Measurements from ENCODE around the gene TTC33.

The TTC33 gene

GRCh38 chr5:40480392-40480791 is 275.4 kb downstream of the TTC33 start:
- DNase-seq (ENCODE audit: low read depth): no peak

GRCh38 chr5:40479939-40480338 is 275.8 kb downstream of the TTC33 start:
- DNase-seq (ENCODE audit: low read depth): no peak

DNA sequence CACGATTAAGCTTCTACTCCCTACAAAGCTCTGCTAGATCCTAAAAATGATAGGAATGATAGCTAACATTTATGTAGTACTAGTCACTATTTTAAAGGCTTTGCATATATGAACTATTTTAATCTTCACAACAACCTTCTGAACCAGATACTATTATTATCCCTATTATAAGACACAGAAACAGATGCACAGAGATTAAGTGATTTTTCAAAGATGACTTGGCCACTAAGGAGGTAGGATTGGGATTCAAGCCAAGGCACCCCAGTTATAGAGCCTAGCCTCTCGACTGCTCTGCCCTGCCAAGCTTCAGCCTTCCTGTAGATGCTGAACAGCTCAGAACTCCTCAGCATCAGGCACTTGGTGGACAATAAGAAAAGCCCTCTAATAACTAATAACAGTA is 277.0 kb downstream of the TTC33 start:
- no peak for DNase-seq (ENCODE audit: low read depth)

DNA sequence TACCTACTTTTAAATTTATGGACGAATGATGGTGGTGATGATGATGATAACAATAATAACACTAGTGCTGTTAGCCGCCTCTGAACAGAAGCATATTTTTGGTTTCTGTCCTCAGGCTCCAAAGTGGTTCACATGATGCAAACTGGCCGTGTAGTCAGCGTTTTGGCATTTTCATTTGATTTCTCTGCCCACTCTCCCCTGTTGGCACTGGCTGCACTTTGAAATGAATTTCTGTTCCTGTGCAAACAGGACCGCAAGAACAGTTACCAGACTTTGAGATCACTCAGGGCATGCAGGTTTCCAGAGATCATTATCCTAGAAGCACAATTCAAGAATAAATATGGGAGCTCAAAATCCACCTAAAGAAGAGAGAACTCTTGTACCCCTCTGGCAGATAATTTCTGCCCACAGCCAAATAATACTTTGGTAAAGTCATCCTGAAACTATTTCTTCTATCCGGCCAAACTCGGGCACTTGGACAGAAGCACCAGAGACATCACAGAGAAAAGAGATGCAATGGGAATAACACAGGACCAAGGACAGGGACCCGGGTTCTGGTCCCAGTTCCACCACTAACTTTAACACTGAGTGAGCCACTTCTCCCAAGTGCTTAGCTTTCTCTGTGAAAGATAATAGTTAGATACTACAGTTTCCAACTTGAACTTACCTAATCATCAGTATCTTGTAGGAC is 277.8 kb downstream of the TTC33 start:
- peak; percentile 71 for DNase-seq (ENCODE audit: low read depth)

DNA sequence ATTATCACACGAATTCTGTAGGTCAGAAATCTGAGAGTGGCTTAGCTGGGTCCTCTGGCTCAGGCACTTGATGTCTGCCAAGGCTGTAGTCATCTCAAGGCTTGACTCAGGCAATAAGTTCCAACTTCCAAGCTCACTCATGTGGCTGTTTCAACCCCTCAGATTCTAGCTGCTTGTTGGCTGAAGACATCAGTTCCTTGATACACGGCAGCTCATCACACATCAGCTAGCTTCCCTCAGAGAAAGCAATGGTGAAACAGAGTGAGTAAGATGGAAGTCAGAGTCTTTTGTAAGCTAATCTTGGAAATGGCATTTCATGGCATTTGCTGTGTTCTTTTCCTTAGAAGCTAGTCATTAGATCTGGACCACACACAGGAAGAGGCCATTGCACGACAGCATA is 280.2 kb downstream of the TTC33 start:
- peak; percentile 49 for DNase-seq (ENCODE audit: low read depth)

DNA sequence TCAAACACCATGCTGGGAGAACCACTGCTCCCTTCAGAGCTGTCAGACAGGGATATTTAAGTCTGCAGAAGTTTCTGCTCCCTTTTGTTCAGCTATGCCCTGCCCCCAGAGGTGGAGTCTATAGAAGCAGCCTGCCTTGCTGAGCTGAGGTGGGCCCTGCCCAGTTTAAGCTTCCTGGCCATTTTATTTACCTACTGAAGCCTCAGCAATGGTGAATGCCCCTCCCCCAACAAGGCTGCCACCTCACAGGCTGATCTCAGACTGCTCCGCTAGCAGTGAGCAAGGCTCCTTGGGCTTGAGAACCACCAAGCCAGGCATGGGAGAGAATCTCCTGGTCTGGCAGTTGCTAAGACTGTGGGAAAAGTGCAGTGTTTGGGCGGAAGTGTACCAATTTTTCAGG is 281.5 kb downstream of the TTC33 start:
- DNase-seq (ENCODE audit: low read depth): no peak

GRCh38 chr5:40465416-40465815 is 290.3 kb downstream of the TTC33 start:
- DNase-seq (ENCODE audit: low read depth): no peak

- DNase-seq (ENCODE audit: low read depth): no peak
These were observed 291.2 kb downstream of the TTC33 start for GRCh38 chr5:40464511-40464910.
